ENCODE results near the gene SLC1A2. TPM values are rescaled to one million over a fixed set of nuclear protein-coding genes. Genes with fewer than 3 reads are reported as not detected.

Gene SLC1A2
- total RNA-seq, 4 donors from 2014 or later, result 0.05 to 1.2 (median 0.54) TPM

DNA sequence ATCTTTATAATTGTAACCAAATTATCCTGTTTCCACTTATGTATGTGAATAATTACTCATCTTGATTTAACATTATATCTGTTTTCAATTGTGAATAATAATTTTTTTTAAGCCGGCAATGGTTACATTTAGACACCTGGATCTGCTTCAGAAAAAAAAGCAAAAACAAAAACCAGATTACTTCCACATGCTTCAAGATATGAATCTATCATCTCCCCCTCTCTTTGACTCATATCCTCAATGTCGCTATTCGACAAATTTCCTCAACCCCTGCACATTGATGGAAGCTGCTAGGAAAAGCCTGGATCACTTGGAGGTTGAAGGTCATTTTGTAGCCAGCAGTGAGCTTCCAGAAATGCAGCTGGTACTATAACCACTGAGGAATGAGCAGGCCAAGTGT lies 42.7 kb downstream of the SLC1A2 start:
- Histone ChIP-seq H3K9me3 (no peaks in the 10 kb centered on the region), H3K27me3 (no peaks in the 10 kb centered on the region), H3K36me3 (no peaks in the 10 kb centered on the region), H3K4me3 (replicated peaks in 1 of 3) (no peak overlapping the region), H3K27ac (no peak overlapping the region), H3K4me1 (peaks cover 5 to 12% of the 10 kb centered on the region in 2 donors)
- intact Hi-C loops (cut with DNase I), result no loop called here
- 70 to 83% methylated on average over 3 of the region's 3 CpGs for WGBS, 2 donors
- TF ChIP-seq POLR2A (IDR thresholded peaks at IDR 0.05) (no peak), CTCF (IDR thresholded peaks at IDR 0.05) (no peak)
- DNase-seq, result no peak

- Histone ChIP-seq H3K4me1 (peaks cover 5 to 12% of the 10 kb centered on the region in 2 donors), H3K4me3 (replicated peaks in 1 of 3) (no peak overlapping the region), H3K9me3 (no peaks in the 10 kb centered on the region), H3K36me3 (no peaks in the 10 kb centered on the region), H3K27me3 (no peaks in the 10 kb centered on the region), H3K27ac (no peak overlapping the region)
- DNase-seq, result no peak
- WGBS, 2 donors, result 90 to 91% methylated on average over 4 of the region's 4 CpGs
- TF ChIP-seq POLR2A (IDR thresholded peaks at IDR 0.05) (no peak), CTCF (IDR thresholded peaks at IDR 0.05) (no peak)
- intact Hi-C loops (cut with DNase I), result no loop called here
Measured at GRCh38 chr11:35376118-35376510, 43.2 kb downstream of the SLC1A2 start.

DNA sequence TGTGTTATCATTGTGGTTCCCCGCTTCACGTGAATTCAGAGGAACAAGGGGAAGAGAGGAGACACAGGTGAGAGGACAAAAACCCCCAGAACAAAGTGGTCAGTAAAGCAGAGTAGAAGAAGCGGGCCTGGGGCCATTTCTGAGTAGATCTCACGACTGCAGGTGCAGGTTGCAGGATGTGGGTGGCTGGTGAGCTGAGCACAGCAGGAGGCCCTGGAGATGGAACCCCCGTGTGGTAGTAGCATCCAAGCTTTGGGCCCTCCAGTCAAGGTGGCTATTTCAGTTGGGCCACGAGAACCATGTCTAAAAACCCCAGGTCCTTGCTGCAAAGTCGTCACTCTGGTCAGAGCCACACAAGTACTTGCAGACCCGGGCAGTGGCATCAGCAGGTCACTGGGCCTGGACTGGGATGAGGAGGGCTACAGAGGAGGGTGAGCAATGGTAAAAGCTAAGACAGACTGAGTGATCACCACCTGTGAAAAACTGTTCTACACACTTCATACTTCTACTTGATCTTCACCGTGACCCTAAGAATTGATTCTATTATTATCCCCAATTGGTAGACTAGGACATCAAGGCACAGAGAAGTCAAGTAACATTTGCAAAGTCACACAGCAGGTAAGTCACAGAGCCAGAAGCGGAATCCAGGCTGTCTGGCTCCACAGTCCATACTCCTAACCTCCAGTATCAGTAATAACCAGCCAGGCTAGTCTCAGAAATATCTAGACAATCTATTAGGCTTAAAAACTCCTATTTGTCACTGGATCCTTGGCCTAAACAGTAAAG lies 43.8 kb downstream of the SLC1A2 start:
- intact Hi-C loops (cut with DNase I), result no loop called here
- Histone ChIP-seq H3K4me1 (peaks cover 0 to 6% of the 10 kb centered on the region in 2 donors), H3K27me3 (no peaks in the 10 kb centered on the region), H3K36me3 (no peaks in the 10 kb centered on the region), H3K27ac (no peak overlapping the region), H3K4me3 (replicated peaks in 1 of 3) (no peak overlapping the region), H3K9me3 (no peaks in the 10 kb centered on the region)
- DNase-seq, result no peak
- TF ChIP-seq POLR2A (IDR thresholded peaks at IDR 0.05) (no peak), CTCF (IDR thresholded peaks at IDR 0.05) (no peak)
- 89 to 94% methylated on average over 10 of the region's 10 CpGs for WGBS, 2 donors

- DNase-seq, result no peak
- Histone ChIP-seq H3K4me1 (no peaks in the 10 kb centered on the region), H3K4me3 (replicated peaks in 1 of 3) (no peak overlapping the region), H3K27me3 (no peaks in the 10 kb centered on the region), H3K9me3 (no peaks in the 10 kb centered on the region), H3K36me3 (no peaks in the 10 kb centered on the region), H3K27ac (no peak overlapping the region)
- intact Hi-C loops (cut with DNase I), result no loop called here
- 88 to 100% methylated on average over 2 of the region's 2 CpGs for WGBS, 2 donors
- TF ChIP-seq CTCF (IDR thresholded peaks at IDR 0.05), result no peak
- no peak for TF ChIP-seq POLR2A (IDR thresholded peaks at IDR 0.05)
Measured at GRCh38 chr11:35373284-35373933, 45.9 kb downstream of the SLC1A2 start.

All from thyroid gland (tissue), 4 donors.